DOHH2 (cell line): ENCODE results near the gene ATP2B3.

Source experiments
- H3F3A ChIP-seq: fragments of 200-600 bp; sonication (generic), shearing (Covaris generic); 2 replicates; pipeline ENCODE4 v1.6.0; 2016; ENCODE audit warnings: antibody characterized with exemption, mild to moderate bottlenecking; ENCODE audit not compliant: control insufficient read depth, insufficient read depth
- H3K27ac ChIP-seq: fragments of 200-600 bp; sonication (generic); 2 replicates; pipeline ENCODE4 v1.5.1; 2014; ENCODE audit warnings: low read depth, mild to moderate bottlenecking, low read length, moderate library complexity
- H3K27me3 ChIP-seq: fragments of 200-600 bp; sonication (generic); 2 replicates; pipeline ENCODE4 v1.6.1; 2014; ENCODE audit warnings: mild to moderate bottlenecking, low read length, mixed read lengths; ENCODE audit not compliant: control insufficient read depth
- H3K36me3 ChIP-seq: fragments of 200-600 bp; sonication (generic); 2 replicates; pipeline ENCODE4 v1.6.1; 2014; ENCODE audit warnings: mild to moderate bottlenecking, low read length, moderate library complexity, mixed read lengths; ENCODE audit not compliant: control insufficient read depth
- H3K4me1 ChIP-seq: fragments of 200-600 bp; sonication (generic); 2 replicates; pipeline ENCODE4 v1.6.1; 2014; ENCODE audit warnings: mild to moderate bottlenecking, low read length, mixed read lengths; ENCODE audit not compliant: control insufficient read depth
- H3K4me2 ChIP-seq: fragments of 200-600 bp; sonication (generic); 2 replicates; pipeline ENCODE4 v1.6.0; 2014; ENCODE audit warnings: mild to moderate bottlenecking, low read length, moderate library complexity
- H3K4me3 ChIP-seq: fragments of 200-600 bp; sonication (generic); 2 replicates; pipeline ENCODE4 v1.5.1; 2014; ENCODE audit warnings: mild to moderate bottlenecking, low read length, mixed read lengths
- H3K79me2 ChIP-seq: fragments of 200-600 bp; sonication (generic); 2 replicates; pipeline ENCODE4 v1.6.1; 2014; ENCODE audit warnings: mild to moderate bottlenecking, low read length, mixed read lengths; ENCODE audit not compliant: control insufficient read depth
- H3K9me2 ChIP-seq: fragments of 200-600 bp; sonication (generic); replicated peaks from 2 replicates; pipeline ENCODE4 v1.6.1; 2014; ENCODE audit warnings: mild to moderate bottlenecking, low read length, mixed read lengths; ENCODE audit not compliant: control insufficient read depth
- H3K9me3 ChIP-seq: fragments of 200-600 bp; sonication (generic); 2 replicates; pipeline ENCODE4 v1.6.1; 2014; ENCODE audit warnings: antibody characterized with exemption, low read length, mixed read lengths; ENCODE audit not compliant: control insufficient read depth, insufficient read depth
- H4K20me1 ChIP-seq: fragments of 200-600 bp; sonication (generic); 2 replicates; pipeline ENCODE4 v1.6.0; 2014; ENCODE audit warnings: low read depth, mild to moderate bottlenecking, antibody characterized with exemption, low read length, moderate library complexity; ENCODE audit not compliant: control insufficient read depth, insufficient read depth
- EZH2phosphoT487 ChIP-seq: fragments of 200-600 bp; sonication (generic); IDR thresholded peaks from 2 replicates; pipeline ENCODE4 v1.6.1; 2017; ENCODE audit warnings: borderline replicate concordance, mild to moderate bottlenecking, antibody characterized with exemption, low read length, moderate library complexity, mixed read lengths
- TF ChIP-seq, protein P1 (sequence below): fragments of 200-600 bp; sonication (generic); IDR thresholded peaks from one replicate; pipeline ENCODE4 v1.5.1; 2014; ENCODE audit warnings: antibody characterized with exemption, mild to moderate bottlenecking, low read depth, low read length; ENCODE audit not compliant: poor library complexity, severe bottlenecking

ATP2B3 gene

GRCh38 chrX:153578200-153578835 is 60.9 kb downstream of the ATP2B3 start:
- Histone ChIP-seq H3K27me3 (no peaks in the 10 kb centered on the region), H3K36me3 (no peaks in the 10 kb centered on the region), H3K4me3 (no peak overlapping the region), H4K20me1 (no peaks in the 10 kb centered on the region), H3K9me3 (no peaks in the 10 kb centered on the region), H3K79me2 (no peaks in the 10 kb centered on the region), H3K27ac (no peak overlapping the region), H3F3A (peaks cover 2% of the 10 kb centered on the region; the same call in 1 of the 2 replicates), H3K9me2 (no peaks in the 10 kb centered on the region), H3K4me1 (peaks cover 10% of the 10 kb centered on the region), H3K4me2 (no peak overlapping the region)
- TF ChIP-seq, protein P1, sequence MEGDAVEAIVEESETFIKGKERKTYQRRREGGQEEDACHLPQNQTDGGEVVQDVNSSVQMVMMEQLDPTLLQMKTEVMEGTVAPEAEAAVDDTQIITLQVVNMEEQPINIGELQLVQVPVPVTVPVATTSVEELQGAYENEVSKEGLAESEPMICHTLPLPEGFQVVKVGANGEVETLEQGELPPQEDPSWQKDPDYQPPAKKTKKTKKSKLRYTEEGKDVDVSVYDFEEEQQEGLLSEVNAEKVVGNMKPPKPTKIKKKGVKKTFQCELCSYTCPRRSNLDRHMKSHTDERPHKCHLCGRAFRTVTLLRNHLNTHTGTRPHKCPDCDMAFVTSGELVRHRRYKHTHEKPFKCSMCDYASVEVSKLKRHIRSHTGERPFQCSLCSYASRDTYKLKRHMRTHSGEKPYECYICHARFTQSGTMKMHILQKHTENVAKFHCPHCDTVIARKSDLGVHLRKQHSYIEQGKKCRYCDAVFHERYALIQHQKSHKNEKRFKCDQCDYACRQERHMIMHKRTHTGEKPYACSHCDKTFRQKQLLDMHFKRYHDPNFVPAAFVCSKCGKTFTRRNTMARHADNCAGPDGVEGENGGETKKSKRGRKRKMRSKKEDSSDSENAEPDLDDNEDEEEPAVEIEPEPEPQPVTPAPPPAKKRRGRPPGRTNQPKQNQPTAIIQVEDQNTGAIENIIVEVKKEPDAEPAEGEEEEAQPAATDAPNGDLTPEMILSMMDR, result no peak
- TF ChIP-seq EZH2phosphoT487, result no peak

DNA sequence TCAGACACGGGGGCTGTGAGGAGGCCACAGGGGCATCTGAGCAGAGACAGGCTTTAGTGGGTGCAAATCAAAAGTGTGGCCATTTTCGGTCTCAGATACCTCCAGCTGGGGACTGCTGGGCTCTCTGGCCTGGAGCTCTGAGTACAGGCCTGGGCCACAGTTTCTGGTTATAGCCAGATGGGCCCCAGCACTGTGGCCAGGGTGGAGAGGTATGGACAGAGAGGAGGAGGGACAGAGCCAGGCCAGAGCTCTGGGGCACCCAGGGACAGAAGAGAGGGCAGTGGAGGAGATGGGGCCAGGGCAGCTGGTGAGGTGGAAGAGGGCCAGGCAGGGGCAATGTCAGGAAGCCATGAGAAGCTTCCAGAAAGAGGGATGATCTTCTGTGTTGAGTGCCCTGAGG is 61.4 kb downstream of the ATP2B3 start:
- Histone ChIP-seq H3K4me2 (no peak overlapping the region), H3K4me1 (peaks cover 16% of the 10 kb centered on the region), H3K9me3 (no peaks in the 10 kb centered on the region), H4K20me1 (no peaks in the 10 kb centered on the region), H3K27ac (no peak overlapping the region), H3F3A (peaks cover 2% of the 10 kb centered on the region; the same call in 1 of the 2 replicates), H3K9me2 (no peaks in the 10 kb centered on the region), H3K36me3 (no peaks in the 10 kb centered on the region), H3K4me3 (no peak overlapping the region), H3K79me2 (no peaks in the 10 kb centered on the region), H3K27me3 (no peaks in the 10 kb centered on the region)
- TF ChIP-seq, protein P1, result no peak
- no peak for TF ChIP-seq EZH2phosphoT487

DNA sequence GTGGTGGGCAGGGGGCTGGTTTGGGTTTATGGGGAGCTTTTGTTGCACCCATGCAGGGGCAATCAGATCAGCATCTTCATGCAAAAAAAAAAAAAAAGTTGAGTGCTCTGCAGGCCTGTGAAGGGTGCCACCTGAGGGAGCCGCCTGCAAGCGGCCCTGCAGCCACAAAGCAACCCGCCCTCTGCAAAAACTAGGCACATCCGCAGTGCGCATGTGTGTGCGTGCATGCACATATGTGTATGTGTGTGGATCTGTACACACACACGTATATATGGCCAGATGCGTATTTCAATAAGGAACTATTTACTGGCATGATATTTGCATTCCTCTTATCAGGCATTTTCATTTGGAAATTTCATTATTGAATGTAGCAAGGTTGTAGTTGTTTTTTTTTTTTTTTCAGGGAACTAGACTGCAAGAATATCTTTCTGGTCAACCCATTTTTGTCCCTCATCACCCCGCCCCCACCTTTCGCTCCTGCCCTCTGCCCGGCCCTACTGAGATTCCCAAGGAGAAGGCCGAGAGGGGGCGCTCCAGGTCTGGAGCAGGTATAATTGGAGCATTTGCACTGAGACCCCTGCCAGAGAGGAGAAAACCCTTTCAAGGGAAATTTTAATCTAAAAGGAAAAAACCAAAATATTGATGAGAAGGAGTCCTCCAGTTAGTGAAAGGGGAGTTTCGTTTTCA is 63.4 kb downstream of the ATP2B3 start:
- Histone ChIP-seq H3K27ac (no peak overlapping the region), H4K20me1 (no peaks in the 10 kb centered on the region), H3K36me3 (no peaks in the 10 kb centered on the region), H3K9me2 (no peaks in the 10 kb centered on the region), H3K4me1 (peaks cover 16% of the 10 kb centered on the region), H3K4me2 (no peak overlapping the region), H3F3A (peaks cover 2% of the 10 kb centered on the region; the same call in 1 of the 2 replicates), H3K9me3 (no peaks in the 10 kb centered on the region), H3K4me3 (no peak overlapping the region), H3K79me2 (no peaks in the 10 kb centered on the region), H3K27me3 (no peaks in the 10 kb centered on the region)
- TF ChIP-seq EZH2phosphoT487, result no peak
- TF ChIP-seq, protein P1, result no peak
